ENCODE results near the gene RGN. TPM values are rescaled to one million over a fixed set of nuclear protein-coding genes. Genes with fewer than 3 reads are reported as not detected.

RGN gene
- total RNA-seq (10 to 100 TPM in 1 of 5 donors, 1 to 10 TPM in 3, not detected in 1; 1.3 to 15.1 (median 2.9) TPM), polyA plus RNA-seq (10 to 100 TPM in 2 of 3 donors, 1 to 10 TPM in 1; 6.8 to 12.5 (median 11.0) TPM)
- long read RNA-seq, donor 1, result 0 reads
- long read RNA-seq, donor 2, partial matches to known transcripts, result 0 of 2 reads
- long read RNA-seq, donor 2, other reads (novel, unspliced or antisense), result 0 of 2 reads
- long read RNA-seq, donor 3, result 0 reads
- long read RNA-seq, donor 4, result 0 reads
- long read RNA-seq, donor 5, partial matches to known transcripts, result 0 of 2 reads
- long read RNA-seq, donor 5, other reads (novel, unspliced or antisense), result 0 of 2 reads
- long read RNA-seq, donor 6, partial matches to known transcripts, result 0 of 3 reads
- long read RNA-seq, donor 6, other reads (novel, unspliced or antisense), result 0 of 3 reads
- long read RNA-seq, donor 7, partial matches to known transcripts, result 0 of 2 reads
- long read RNA-seq, donor 7, other reads (novel, unspliced or antisense), result 0 of 2 reads
- long read RNA-seq, donor 8, result 0 reads
- long read RNA-seq, donor 9, partial matches to known transcripts, result 0 of 2 reads
- long read RNA-seq, donor 9, other reads (novel, unspliced or antisense), result 0 of 2 reads
- long read RNA-seq, donor 10, partial matches to known transcripts, result 0 of 3 reads
- long read RNA-seq, donor 10, other reads (novel, unspliced or antisense), result 0 of 3 reads

DNA sequence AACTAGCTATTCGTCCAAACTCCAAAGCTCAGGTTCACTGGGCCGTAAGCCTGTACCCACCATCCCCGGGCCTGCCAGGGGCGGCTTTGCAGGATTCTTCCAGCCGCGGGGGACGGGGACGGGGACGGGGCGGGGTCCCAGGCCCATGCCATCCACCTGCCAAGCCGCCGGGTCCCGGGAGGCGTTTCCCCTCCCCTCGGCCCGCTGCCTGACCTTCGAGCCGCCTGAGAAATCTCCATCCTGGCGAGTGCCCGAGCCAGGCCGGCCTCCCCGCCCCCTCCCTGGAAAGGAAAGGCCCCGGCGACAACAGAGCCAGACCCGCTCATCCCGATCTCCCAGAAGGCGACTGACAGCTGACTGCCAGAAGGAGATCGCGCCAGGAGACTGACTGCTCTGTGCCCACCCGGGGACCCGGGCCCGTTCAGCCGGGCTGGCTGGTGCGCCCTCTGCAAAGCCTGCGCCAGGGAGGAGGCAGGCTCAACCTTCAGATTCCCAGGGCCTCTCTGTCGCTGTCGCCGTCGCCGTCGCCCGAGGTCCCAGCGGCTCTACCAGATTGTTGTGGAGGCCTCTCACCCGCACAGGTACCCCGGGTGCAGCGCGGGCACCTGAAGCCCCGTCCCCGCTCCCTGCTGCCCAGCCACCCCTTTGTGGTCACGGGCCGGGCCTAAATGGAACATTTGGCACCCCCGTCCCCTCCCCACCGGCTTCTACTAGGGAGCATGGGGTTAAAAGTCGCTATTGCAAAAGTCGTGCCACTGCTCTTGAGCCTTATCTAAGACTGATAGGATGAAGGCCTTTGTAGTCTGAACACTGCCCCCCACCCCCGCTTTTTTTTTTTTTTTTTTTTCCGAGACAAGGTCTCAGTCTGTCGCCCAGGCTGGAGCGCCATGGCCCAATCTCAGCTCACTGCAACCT, at the start of gene RGN:
Gene RGN, plus strand, starts transcription at position 315 of the 915 bp plus-strand sequence. CDS start 2,702 bp downstream, outside the sequence.
- peak within 1 kb of the TSS; percentile 42 to 45 (median 42) for H3K4me3 ChIP-seq
- TF ChIP-seq POLR2AphosphoS5 (IDR thresholded peaks at IDR 0.05) (no peak), POLR2A (IDR thresholded peaks at IDR 0.05) (no peak), EP300 (IDR thresholded peaks at IDR 0.05) (no peak), CTCF (IDR thresholded peaks at IDR 0.05) (no peak)

GRCh38 chrX:47030339-47030738, 47.9 kb upstream of the RGN start:
- H3K4me1 ChIP-seq, result no peaks in the 10 kb centered on the region
- no peak overlapping the region for H3K27ac ChIP-seq
- intact Hi-C loops (cut with DNase I; ENCODE audit: low total_unique reads), result no loop called here
- H3K9me3 ChIP-seq, result no peaks in the 10 kb centered on the region
- DNase-seq, result peak in 1 of 2 donors; percentile 76
- peak in 3 of 7 experiments; percentile 23 to 42 (median 37) for TF ChIP-seq CTCF (IDR thresholded peaks at IDR 0.05)
- TF ChIP-seq EP300 (IDR thresholded peaks at IDR 0.05), result no peak
- TF ChIP-seq POLR2AphosphoS5 (IDR thresholded peaks at IDR 0.05), result no peak
- no peak for TF ChIP-seq POLR2A (IDR thresholded peaks at IDR 0.05)
- no peaks in the 10 kb centered on the region for H3K27me3 ChIP-seq
- H3K4me3 ChIP-seq, result no peak overlapping the region
- peaks cover 0 to 8% (median 4%) of the 10 kb centered on the region in 4 donors for H3K36me3 ChIP-seq

More for the DNA sequence above, at the start of gene RGN:
- no peaks in the 10 kb centered on the region for H3K36me3 ChIP-seq
- WGBS, 5 donors, result 19 to 50% (median 34%) methylated on average over 3 to 59 of the region's 59 CpGs
- peak; percentile 28 to 36 for DNase-seq
- H3K4me1 ChIP-seq, result peaks cover 0 to 9% (median 4%) of the 10 kb centered on the region in 4 donors
- peak within 1 kb of the TSS in 4 of 5 donors; percentile 28 to 60 (median 44) for H3K27ac ChIP-seq
- H3K27me3 ChIP-seq, result peaks cover 0 to 15% (median 0%) of the 10 kb centered on the region in 3 donors
- intact Hi-C loops (cut with DNase I; ENCODE audit: low total_unique reads), result no loop called here
- no peaks in the 10 kb centered on the region for H3K9me3 ChIP-seq

- 16 to 53% (median 33%) methylated on average over 5 of the region's 5 CpGs for WGBS, 5 donors
- TF ChIP-seq POLR2AphosphoS5 (IDR thresholded peaks at IDR 0.05) (no peak), EP300 (IDR thresholded peaks at IDR 0.05) (no peak), CTCF (IDR thresholded peaks at IDR 0.05) (no peak), POLR2A (IDR thresholded peaks at IDR 0.05) (no peak)
Measured at GRCh38 chrX:47047989-47048388, 30.3 kb upstream of the RGN start.

More at GRCh38 chrX:47047989-47048388, 30.3 kb upstream of the RGN start:
- peaks cover 0 to 24% (median 6%) of the 10 kb centered on the region in 4 donors for H3K9me3 ChIP-seq
- peaks cover 0 to 6% (median 0%) of the 10 kb centered on the region in 3 donors for H3K27me3 ChIP-seq
- H3K27ac ChIP-seq, result no peak overlapping the region
- no peaks in the 10 kb centered on the region for H3K36me3 ChIP-seq
- peak in 1 of 2 donors; percentile 26 for DNase-seq
- H3K4me3 ChIP-seq, result no peak overlapping the region
- intact Hi-C loops (cut with DNase I; ENCODE audit: low total_unique reads), result no loop called here
- H3K4me1 ChIP-seq, result no peaks in the 10 kb centered on the region

All from stomach (tissue), 19 donors.